Keratinocyte (primary cell): Measurements from ENCODE around the gene CHST12. TPM values are rescaled to one million over a fixed set of nuclear protein-coding genes. Genes with fewer than 3 reads are reported as not detected.

Source experiments
- DNase-seq: peaks from one replicate; pipeline ENCODE4 v3.0.0-alpha.2; 2011; ENCODE audit warnings: low read depth, missing footprints, low spot score
- FAIRE-seq: peaks from 2 replicates; lab custom pipeline; 2011; peaks lifted over from hg19 to GRCh38; lab: Jason Lieb, UNC
- H2AFZ ChIP-seq: 2 replicates; pipeline ENCODE4 v1.6.0; 2012; ENCODE audit warnings: low read length, control low read depth, inconsistent platforms; ENCODE audit not compliant: control insufficient read depth
- H3K27ac ChIP-seq: 2 replicates; pipeline ENCODE4 v1.5.1; 2011; ENCODE audit warnings: low read length; ENCODE audit not compliant: control insufficient read depth, insufficient read depth
- H3K27me3 ChIP-seq: 3 replicates; pipeline ENCODE4 v1.6.0; 2011; ENCODE audit warnings: low read length; ENCODE audit not compliant: control insufficient read depth, insufficient read depth; ENCODE audit errors: extremely low read depth
- H3K36me3 ChIP-seq, 2 experiments: 2 replicates in 1 of 2; 3 replicates in 1 of 2; pipeline ENCODE4 v1.5.1; 2011; ENCODE audit warnings: low read length in 2 of 2, mild to moderate bottlenecking in 1 of 2; ENCODE audit not compliant: control insufficient read depth in 2 of 2, insufficient read depth in 2 of 2; ENCODE audit errors: extremely low read depth in 1 of 2
- H3K4me1 ChIP-seq: 3 replicates; pipeline ENCODE4 v1.5.1; 2011; ENCODE audit warnings: low read length; ENCODE audit not compliant: control insufficient read depth, insufficient read depth; ENCODE audit errors: extremely low read depth
- H3K4me2 ChIP-seq: 3 replicates; pipeline ENCODE4 v1.6.0; 2011; ENCODE audit warnings: low read depth, low read length; ENCODE audit not compliant: control insufficient read depth, insufficient read depth; ENCODE audit errors: extremely low read depth
- H3K4me3 ChIP-seq, 3 experiments: fragments of 200-600 bp in 1 of 3; sonication (generic) in 1 of 3; 2 replicates in 2 of 3; 3 replicates in 1 of 3; pipeline ENCODE4 v1.5.1; 2011 to 2016; ENCODE audit warnings: low read length in 3 of 3, mild to moderate bottlenecking in 3 of 3, control low read depth in 2 of 3, inconsistent platforms in 1 of 3, low read depth in 1 of 3, mixed read lengths in 1 of 3, mixed run types in 1 of 3, moderate library complexity in 1 of 3; ENCODE audit not compliant: control insufficient read depth in 2 of 3, insufficient read depth in 2 of 3; ENCODE audit errors: extremely low read depth in 1 of 3
- H3K79me2 ChIP-seq: 2 replicates; pipeline ENCODE4 v1.6.0; 2012; ENCODE audit warnings: low read length; ENCODE audit not compliant: control insufficient read depth, insufficient read depth
- H3K9ac ChIP-seq: 3 replicates; pipeline ENCODE4 v1.6.0; 2011; ENCODE audit warnings: low read length; ENCODE audit not compliant: control insufficient read depth, insufficient read depth; ENCODE audit errors: extremely low read depth
- H3K9me1 ChIP-seq: 3 replicates; pipeline ENCODE4 v1.6.0; 2011; ENCODE audit warnings: low read length; ENCODE audit not compliant: control insufficient read depth, insufficient read depth; ENCODE audit errors: extremely low read depth
- H3K9me3 ChIP-seq: 2 replicates; pipeline ENCODE4 v1.5.1; 2012; ENCODE audit warnings: low read depth, low read length; ENCODE audit not compliant: control insufficient read depth
- H4K20me1 ChIP-seq: 3 replicates; pipeline ENCODE4 v1.6.0; 2011; ENCODE audit warnings: low read length; ENCODE audit not compliant: control insufficient read depth, insufficient read depth; ENCODE audit errors: extremely low read depth
- CTCF ChIP-seq, 3 experiments: IDR thresholded peaks in 1 of 3; conservative IDR thresholded peaks in 1 of 3; optimal IDR thresholded peaks in 1 of 3; 2 replicates in 2 of 3; 3 replicates in 1 of 3; pipeline versions ENCODE3 to v1.5.1; 2011; ENCODE audit warnings: low read length in 3 of 3, mild to moderate bottlenecking in 3 of 3, moderate library complexity in 2 of 3, control low read depth in 1 of 3, inconsistent platforms in 1 of 3; ENCODE audit not compliant: insufficient read depth in 2 of 3; ENCODE audit errors: extremely low read depth in 1 of 3
- EZH2 ChIP-seq: IDR thresholded peaks from one replicate; pipeline ENCODE4 v1.6.1; 2012; ENCODE audit warnings: inconsistent platforms, mild to moderate bottlenecking, low read length, moderate library complexity
- dilution Hi-C: fragments of 300-500 bp; cut with MboI; formaldehyde crosslinking; loops from one replicate; pipeline ENCODE4 v1.7.0; 2020; ENCODE audit warnings: low sequenced_read_pairs; ENCODE audit not compliant: extremely low pct_ligation_motif_present
- polyA plus RNA-seq, 5 experiments: library from polyadenylated mRNA; depleted of rRNA in 3 of 5; stranded (reverse) in 3 of 5; stranded (forward) in 1 of 5; unstranded in 1 of 5; fragments of >200 nt; gene quantifications; 1 replicate in 1 of 5; 2 replicates in 3 of 5; 3 replicates in 1 of 5; pipeline versions ENCODE4 v1.2.1 to v1.2.3, GENCODE V29; 2011 to 2012; ENCODE audit warnings: missing spikeins in 2 of 5, low read depth in 1 of 5, low replicate concordance in 1 of 5

Gene CHST12
- polyA plus RNA-seq, 1 donor (not counting 4 experiments of a cell fraction or from before 2014, with no cell fraction given) = 5.0 TPM

- no peak for FAIRE-seq
- Histone ChIP-seq H3K27me3 (no peaks in the 10 kb centered on the region), H3K9ac (no peak overlapping the region), H4K20me1 (no peaks in the 10 kb centered on the region), H3K4me3 (no peak overlapping the region), H3K4me1 (peaks cover 32% of the 10 kb centered on the region), H2AFZ (no peak overlapping the region), H3K27ac (no peak overlapping the region), H3K79me2 (no peaks in the 10 kb centered on the region), H3K4me2 (no peak overlapping the region), H3K9me1 (no peaks in the 10 kb centered on the region), H3K36me3 (no peaks in the 10 kb centered on the region), H3K9me3 (no peaks in the 10 kb centered on the region)
- no peak for DNase-seq
- dilution Hi-C loops = no loop called here
- no peak for TF ChIP-seq CTCF (optimal IDR thresholded peaks at IDR 0.05 in 1 of 3, IDR thresholded peaks at IDR 0.05 in 1 of 3, conservative IDR thresholded peaks at IDR 0.05 in 1 of 3; ENCODE audit: extremely low read depth in 1 of 3, insufficient read depth in 2 of 3, low read length in 3 of 3)
- no peak for TF ChIP-seq EZH2
Observed at GRCh38 chr7:2441430-2442058, 38.1 kb downstream of the CHST12 start.

- H3K4me2 ChIP-seq = no peak overlapping the region
- no peak overlapping the region for H3K9ac ChIP-seq
- H3K9me3 ChIP-seq = no peaks in the 10 kb centered on the region
- H3K4me1 ChIP-seq = peaks cover 19% of the 10 kb centered on the region
- H3K27ac ChIP-seq = no peak overlapping the region
- no peak for DNase-seq
- H3K9me1 ChIP-seq = no peaks in the 10 kb centered on the region
- no peaks in the 10 kb centered on the region for H3K27me3 ChIP-seq
- H3K4me3 ChIP-seq = no peak overlapping the region
- H4K20me1 ChIP-seq = no peaks in the 10 kb centered on the region
- no peaks in the 10 kb centered on the region for H3K79me2 ChIP-seq
- H2AFZ ChIP-seq = no peak overlapping the region
- dilution Hi-C loops = no loop called here
- H3K36me3 ChIP-seq = no peaks in the 10 kb centered on the region
- TF ChIP-seq EZH2 (no peak), CTCF (optimal IDR thresholded peaks at IDR 0.05 in 1 of 3, IDR thresholded peaks at IDR 0.05 in 1 of 3, conservative IDR thresholded peaks at IDR 0.05 in 1 of 3; ENCODE audit: extremely low read depth in 1 of 3, insufficient read depth in 2 of 3, low read length in 3 of 3) (no peak)
- FAIRE-seq = no peak
Observed at GRCh38 chr7:2443491-2443890, 40.1 kb downstream of the CHST12 start.
